Stimulated activated CD4-positive, alpha-beta T cell treated with anti-CD3 and anti-CD28 coated beads, Interleukin-4, amount 100 ng/mL, for 48 hours (primary cell): Measurements from ENCODE around the gene PPP2R2C.

ENCODE experiments used
- DNase-seq, 2 donors: peaks; one replicate each; pipeline ENCODE4 v3.0.0-alpha.2; 2020; ENCODE audit warnings: low read depth in 2 of 2

PPP2R2C gene

GRCh38 chr4:6424425-6424824 lies 48.0 kb downstream of the PPP2R2C start:
- DNase-seq, result no peak

- no peak for DNase-seq
Measured at GRCh38 chr4:6423575-6423974, 48.8 kb downstream of the PPP2R2C start.

- DNase-seq, result no peak
Measured at GRCh38 chr4:6422866-6423265, 49.5 kb downstream of the PPP2R2C start.

- DNase-seq, result no peak
Measured at GRCh38 chr4:6422105-6422504, 50.3 kb downstream of the PPP2R2C start.

GRCh38 chr4:6421397-6421796 lies 51.0 kb downstream of the PPP2R2C start:
- no peak for DNase-seq

- DNase-seq, result no peak
Measured at GRCh38 chr4:6420972-6421371, 51.4 kb downstream of the PPP2R2C start.

GRCh38 chr4:6420036-6420435 lies 52.4 kb downstream of the PPP2R2C start:
- DNase-seq, result no peak

- no peak for DNase-seq
Measured at GRCh38 chr4:6419452-6420028, 52.9 kb downstream of the PPP2R2C start.

- DNase-seq, result no peak
Measured at GRCh38 chr4:6418193-6418755, 54.1 kb downstream of the PPP2R2C start.

GRCh38 chr4:6417516-6418050 lies 54.8 kb downstream of the PPP2R2C start:
- DNase-seq, result no peak

GRCh38 chr4:6416518-6417286 lies 55.7 kb downstream of the PPP2R2C start:
- DNase-seq, result no peak

GRCh38 chr4:6415031-6415705 lies 57.2 kb downstream of the PPP2R2C start:
- no peak for DNase-seq

GRCh38 chr4:6414578-6414977 lies 57.8 kb downstream of the PPP2R2C start:
- DNase-seq, result no peak

- DNase-seq, result no peak
Measured at GRCh38 chr4:6410664-6411063, 61.8 kb downstream of the PPP2R2C start.

- DNase-seq, result no peak
Measured at GRCh38 chr4:6410068-6410467, 62.3 kb downstream of the PPP2R2C start.

- no peak for DNase-seq
Measured at GRCh38 chr4:6409381-6409780, 63.0 kb downstream of the PPP2R2C start.

- no peak for DNase-seq
Measured at GRCh38 chr4:6408263-6408662, 64.2 kb downstream of the PPP2R2C start.

- DNase-seq, result no peak
Measured at GRCh38 chr4:6405397-6405706, 67.1 kb downstream of the PPP2R2C start.

- no peak for DNase-seq
Measured at GRCh38 chr4:6404611-6405396, 67.6 kb downstream of the PPP2R2C start.

GRCh38 chr4:6403400-6403685 lies 69.1 kb downstream of the PPP2R2C start:
- DNase-seq, result no peak

GRCh38 chr4:6402566-6403399 lies 69.6 kb downstream of the PPP2R2C start:
- DNase-seq, result no peak
